ENCODE data around the gene CCDC85A.

DNA sequence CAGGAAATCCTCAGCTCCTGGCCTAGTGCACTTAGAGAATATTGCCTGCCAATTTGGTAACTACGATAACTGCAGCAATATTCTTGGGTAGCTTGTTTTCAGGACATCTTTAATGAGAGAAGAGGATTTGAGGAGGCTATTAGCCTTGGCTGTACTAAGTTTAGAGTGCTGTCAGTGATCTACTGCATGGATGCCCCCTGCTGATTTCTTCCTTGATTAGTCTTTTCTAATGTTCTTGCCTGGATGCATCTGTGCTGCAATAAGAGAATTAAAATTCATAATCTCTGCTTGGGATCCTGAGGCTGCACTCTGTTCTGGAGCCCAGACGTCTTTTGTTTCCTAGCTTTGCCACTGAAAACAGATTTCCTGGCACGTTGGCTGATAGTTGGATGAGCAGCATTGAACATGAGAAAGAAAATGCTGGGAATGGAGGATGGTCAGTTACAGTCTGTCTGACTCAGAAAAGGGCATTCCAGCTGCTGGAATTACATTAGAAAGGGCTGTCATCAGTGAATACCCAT is 115.4 kb downstream of the CCDC85A start:
- TF ChIP-seq MAX (IDR thresholded peaks at IDR 0.05) (no peak), CTCF (IDR thresholded peaks at IDR 0.05 in 2 of 3, conservative IDR thresholded peaks at IDR 0.05 in 1 of 3; ENCODE audit: borderline replicate concordance in 1 of 3, insufficient read depth in 1 of 3, low read depth in 2 of 3, low read length in 2 of 3) (no peak), SIN3A (IDR thresholded peaks at IDR 0.05; ENCODE audit: low read depth) (no peak), EZH2 (IDR thresholded peaks at IDR 0.05) (no peak), POLR2A (IDR thresholded peaks at IDR 0.05; ENCODE audit: borderline replicate concordance, extremely low read depth, insufficient read depth, insufficient read length) (no peak), POLR2AphosphoS5 (IDR thresholded peaks at IDR 0.05; ENCODE audit: low read depth, low read length) (no peak), SP1 (IDR thresholded peaks at IDR 0.05; ENCODE audit: low read depth) (no peak), SRF (IDR thresholded peaks at IDR 0.05; ENCODE audit: low read depth) (no peak)

Measured in HCT116 (cell line).